Calu3 (cell line): ENCODE data around the gene ERFL. TPM values are rescaled to one million over a fixed set of nuclear protein-coding genes. Genes with fewer than 3 reads are reported as not detected.

Experiments
- BruUV-seq: library from RNA; stranded (reverse); fragments of 400-500 nt; replicated peaks from 2 replicates; lab custom pipeline; 2021; lab: Mats Ljungman, UMichigan
- CTCF ChIA-PET: fragments of 300-600 bp; sonication (Branson Sonifier 250); formaldehyde crosslinking; loops from one replicate; lab custom pipeline; 2022; ENCODE audit warnings: antibody characterized with exemption; lab: Charles Lee
- DNase-seq: peaks from one replicate; pipeline ENCODE4 v3.0.0; 2022
- H3K27ac Mint-ChIP-seq: one replicate; pipeline ENCODE4 v1.8.0; 2022; ENCODE audit warnings: mixed read lengths; ENCODE audit not compliant: unreplicated experiment
- H3K27me3 Mint-ChIP-seq: one replicate; pipeline ENCODE4 v1.8.0; 2022; ENCODE audit warnings: mixed read lengths; ENCODE audit not compliant: unreplicated experiment
- H3K36me3 Mint-ChIP-seq: one replicate; pipeline ENCODE4 v1.8.0; 2022; ENCODE audit warnings: mild to moderate bottlenecking, moderate library complexity, mixed read lengths; ENCODE audit not compliant: insufficient read depth, unreplicated experiment
- H3K4me1 Mint-ChIP-seq: one replicate; pipeline ENCODE4 v1.8.0; 2022; ENCODE audit warnings: mild to moderate bottlenecking, low read depth, mixed read lengths; ENCODE audit not compliant: unreplicated experiment
- H3K4me3 Mint-ChIP-seq: one replicate; pipeline ENCODE4 v1.8.0; 2022; ENCODE audit warnings: mild to moderate bottlenecking, low read depth, moderate library complexity, mixed read lengths; ENCODE audit not compliant: unreplicated experiment
- H3K9me3 Mint-ChIP-seq: one replicate; pipeline ENCODE4 v1.8.0; 2022; ENCODE audit warnings: low read depth, mixed read lengths; ENCODE audit not compliant: unreplicated experiment
- CTCF ChIP-seq: fragments of 200-600 bp; IDR thresholded peaks from one replicate; pipeline ENCODE4 v1.8.0; 2022; ENCODE audit warnings: antibody characterized with exemption; ENCODE audit not compliant: unreplicated experiment
- intact Hi-C: fragments of 100-400 bp; cut with micrococcal nuclease; formaldehyde crosslinking; loops from one replicate; pipeline ENCODE4 v1.10.0; 2022; ENCODE audit not compliant: unreplicated experiment
- total RNA-seq: library from RNA; stranded (reverse); gene quantifications from 2 replicates; pipeline ENCODE4 v1.2.3, GENCODE V29; 2022

Gene ERFL
- total RNA-seq, 1 experiment from 2014 or later = 0.21 TPM

GRCh38 chr19:41913538-41914423, 14.5 kb downstream of the ERFL start:
- intact Hi-C loops = no loop called here
- DNase-seq = no peak
- no peaks in the 10 kb centered on the region for H3K27me3 Mint-ChIP-seq
- no peak overlapping the region for H3K4me3 Mint-ChIP-seq
- BruUV-seq = no TSS peak
- no peaks in the 10 kb centered on the region for H3K4me1 Mint-ChIP-seq
- peaks cover 11% of the 10 kb centered on the region for H3K36me3 Mint-ChIP-seq
- no peaks in the 10 kb centered on the region for H3K9me3 Mint-ChIP-seq
- CTCF ChIA-PET = no interaction called here
- TF ChIP-seq CTCF = no peak
- no peak overlapping the region for H3K27ac Mint-ChIP-seq

GRCh38 chr19:41912899-41913537, 15.2 kb downstream of the ERFL start:
- H3K4me1 Mint-ChIP-seq = no peaks in the 10 kb centered on the region
- DNase-seq = no peak
- peaks cover 11% of the 10 kb centered on the region for H3K36me3 Mint-ChIP-seq
- no peak for TF ChIP-seq CTCF
- no peak overlapping the region for H3K27ac Mint-ChIP-seq
- intact Hi-C loops = no loop called here
- H3K27me3 Mint-ChIP-seq = no peaks in the 10 kb centered on the region
- no peaks in the 10 kb centered on the region for H3K9me3 Mint-ChIP-seq
- no peak overlapping the region for H3K4me3 Mint-ChIP-seq
- no TSS peak for BruUV-seq
- CTCF ChIA-PET = no interaction called here

GRCh38 chr19:41911889-41912731, 16.1 kb downstream of the ERFL start:
- peaks cover under 1% of the 10 kb centered on the region for H3K4me1 Mint-ChIP-seq
- no peak for DNase-seq
- H3K9me3 Mint-ChIP-seq = no peaks in the 10 kb centered on the region
- TSS peak; percentile 44 for BruUV-seq
- H3K27me3 Mint-ChIP-seq = no peaks in the 10 kb centered on the region
- no peak overlapping the region for H3K27ac Mint-ChIP-seq
- no peak overlapping the region for H3K4me3 Mint-ChIP-seq
- intact Hi-C loops = no loop called here
- CTCF ChIA-PET = no interaction called here
- TF ChIP-seq CTCF = no peak
- peaks cover 15% of the 10 kb centered on the region for H3K36me3 Mint-ChIP-seq

- Mint-ChIP-seq H3K4me1 (peaks cover 9% of the 10 kb centered on the region), H3K27ac (peak overlapping the region; percentile 62), H3K36me3 (peaks cover 24% of the 10 kb centered on the region), H3K4me3 (no peak overlapping the region), H3K9me3 (no peaks in the 10 kb centered on the region), H3K27me3 (no peaks in the 10 kb centered on the region)
- no peak for TF ChIP-seq CTCF
- BruUV-seq = no TSS peak
- CTCF ChIA-PET = no interaction called here
- intact Hi-C loops = no loop called here
- DNase-seq = no peak
These were observed 17.0 kb downstream of the ERFL start for GRCh38 chr19:41910992-41911888.
